ENCODE measurements around the gene CCDC141. TPM values are rescaled to one million over a fixed set of nuclear protein-coding genes. Genes with fewer than 3 reads are reported as not detected.

CCDC141 gene
- total RNA-seq, 1 donor from 2014 or later: 25.7 TPM

GRCh38 chr2:179081954-179082353 is 32.0 kb upstream of the CCDC141 start:
- no peak for ATAC-seq
- DNase-seq: no peak
- intact Hi-C loops (cut with DNase I): no loop called here
- Histone ChIP-seq H3K27me3 (no peaks in the 10 kb centered on the region), H3K4me1 (no peaks in the 10 kb centered on the region), H3K4me3 (no peak overlapping the region), H3K27ac (no peak overlapping the region), H3K36me3 (no peaks in the 10 kb centered on the region), H3K9me3 (no peaks in the 10 kb centered on the region)
- no peak for TF ChIP-seq CTCF (IDR thresholded peaks at IDR 0.05)

GRCh38 chr2:179072527-179072926 is 22.6 kb upstream of the CCDC141 start:
- H3K4me1 ChIP-seq: no peaks in the 10 kb centered on the region
- TF ChIP-seq CTCF (IDR thresholded peaks at IDR 0.05): no peak
- no peak for ATAC-seq
- intact Hi-C loops (cut with DNase I): no loop called here
- no peaks in the 10 kb centered on the region for H3K27me3 ChIP-seq
- H3K27ac ChIP-seq: no peak overlapping the region
- H3K36me3 ChIP-seq: no peaks in the 10 kb centered on the region
- no peak for DNase-seq
- H3K9me3 ChIP-seq: no peaks in the 10 kb centered on the region
- H3K4me3 ChIP-seq: no peak overlapping the region

GRCh38 chr2:179071810-179072355 is 21.9 kb upstream of the CCDC141 start:
- Histone ChIP-seq H3K27me3 (no peaks in the 10 kb centered on the region), H3K4me1 (no peaks in the 10 kb centered on the region), H3K36me3 (no peaks in the 10 kb centered on the region), H3K27ac (no peak overlapping the region), H3K4me3 (no peak overlapping the region), H3K9me3 (no peaks in the 10 kb centered on the region)
- TF ChIP-seq CTCF (IDR thresholded peaks at IDR 0.05): no peak
- DNase-seq (no peak), ATAC-seq (no peak)
- intact Hi-C loops (cut with DNase I): no loop called here

GRCh38 chr2:179070895-179071294 is 21.0 kb upstream of the CCDC141 start:
- no peaks in the 10 kb centered on the region for H3K36me3 ChIP-seq
- no peaks in the 10 kb centered on the region for H3K4me1 ChIP-seq
- TF ChIP-seq CTCF (IDR thresholded peaks at IDR 0.05): no peak
- no peaks in the 10 kb centered on the region for H3K9me3 ChIP-seq
- H3K27me3 ChIP-seq: no peaks in the 10 kb centered on the region
- ATAC-seq (no peak), DNase-seq (no peak)
- intact Hi-C loops (cut with DNase I): no loop called here
- no peak overlapping the region for H3K4me3 ChIP-seq
- no peak overlapping the region for H3K27ac ChIP-seq

GRCh38 chr2:179069685-179070084 is 19.7 kb upstream of the CCDC141 start:
- no peak for DNase-seq
- H3K36me3 ChIP-seq: no peaks in the 10 kb centered on the region
- H3K9me3 ChIP-seq: no peaks in the 10 kb centered on the region
- intact Hi-C loops (cut with DNase I): no loop called here
- no peak for TF ChIP-seq CTCF (IDR thresholded peaks at IDR 0.05)
- no peak overlapping the region for H3K4me3 ChIP-seq
- no peaks in the 10 kb centered on the region for H3K27me3 ChIP-seq
- no peak for ATAC-seq
- H3K4me1 ChIP-seq: no peaks in the 10 kb centered on the region
- H3K27ac ChIP-seq: no peak overlapping the region
